ENCODE measurements around the gene LACTBL1. TPM values are rescaled to one million over a fixed set of nuclear protein-coding genes. Genes with fewer than 3 reads are reported as not detected.

Gene LACTBL1
- total and polyA plus RNA-seq, 2 of the 8 experiments (the other 6 are each of a cell fraction or from before 2014, with no cell fraction given), result not detected

DNA sequence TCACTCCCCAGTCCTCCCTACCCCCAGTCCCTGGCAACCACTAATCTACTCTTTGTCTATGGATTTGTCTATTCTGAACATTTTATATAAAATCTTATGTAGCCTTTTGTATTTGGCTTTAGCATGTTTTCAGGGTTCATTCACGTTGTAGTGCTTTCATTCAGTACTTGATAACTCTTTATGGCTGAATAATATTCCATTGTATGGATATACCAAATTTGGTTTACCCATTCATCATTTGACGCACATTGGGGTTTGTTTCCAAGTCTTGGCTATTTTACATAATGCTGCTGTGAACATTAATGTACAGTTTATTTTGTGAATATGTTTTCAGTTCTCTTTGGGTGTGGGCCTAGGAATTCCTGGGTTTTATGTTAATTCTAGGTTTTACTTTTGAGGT, 49.2 kb upstream of the LACTBL1 start:
- H3K79me1 ChIP-seq (ENCODE audit: low read depth, low read length), result no peaks in the 10 kb centered on the region

More for the DNA sequence above, 49.2 kb upstream of the LACTBL1 start:
- Histone ChIP-seq H3K23ac (ENCODE audit: insufficient read length) (no peak overlapping the region), H2BK20ac (ENCODE audit: low read length) (no peak overlapping the region), H2AK5ac (ENCODE audit: low read depth, low read length) (no peak overlapping the region), H3K9ac (replicated peaks in 1 of 4; ENCODE audit: extremely low read depth in 1 of 4, low read depth in 3 of 4, low read length in 3 of 4) (no peak overlapping the region), H2AFZ (ENCODE audit: low read length) (no peak overlapping the region), H3K18ac (ENCODE audit: extremely low read depth, low read length) (no peak overlapping the region), H2BK5ac (ENCODE audit: low read depth, low read length) (no peak overlapping the region), H4K91ac (replicated peaks; ENCODE audit: insufficient read length, low read length) (no peak overlapping the region), H3K4me1 (replicated peaks in 1 of 4; ENCODE audit: control insufficient read depth in 3 of 4, insufficient read depth in 4 of 4, low read length in 3 of 4) (no peaks in the 10 kb centered on the region; a peak in 1 of 7 replicates), H3K14ac (ENCODE audit: insufficient read length) (no peak overlapping the region), H3K9me3 (ENCODE audit: insufficient read depth in 2 of 2, low read depth in 1 of 2, low read length in 1 of 2) (peaks cover 0 to 14% of the 10 kb centered on the region in 2 experiments; a peak in 2 of 4 replicates), H2BK12ac (ENCODE audit: low read depth, low read length) (no peak overlapping the region), H3K36me3 (ENCODE audit: control insufficient read depth in 2 of 4, insufficient read depth in 4 of 4, low read length in 3 of 4) (peaks cover 0 to 3% (median 0%) of the 10 kb centered on the region in 4 experiments; a peak in 2 of 8 replicates), H4K20me1 (replicated peaks in 1 of 2; ENCODE audit: control insufficient read depth in 1 of 2, insufficient read depth in 2 of 2, low read length in 2 of 2) (peaks cover 11 to 13% of the 10 kb centered on the region in 2 experiments), H2BK120ac (replicated peaks; ENCODE audit: low read depth, low read length) (no peak overlapping the region), H3K4me3 (ENCODE audit: extremely low read depth in 1 of 4, insufficient read depth in 2 of 4, low read depth in 3 of 4, low read length in 4 of 4) (peak overlapping the region in 2 of 4 experiments; percentile 67 to 96; a peak in 3 of 8 replicates), H4K5ac (ENCODE audit: insufficient read length, low read depth, low read length) (no peak overlapping the region), H2BK15ac (ENCODE audit: low read length) (no peak overlapping the region), H3K4ac (replicated peaks; ENCODE audit: insufficient read length, low read depth, low read length) (no peak overlapping the region), H4K8ac (ENCODE audit: extremely low read depth, insufficient read depth, low read length) (no peak overlapping the region), H3K27me3 (replicated peaks in 1 of 4; ENCODE audit: control insufficient read depth in 3 of 4, extremely low read depth in 1 of 4, insufficient read depth in 3 of 4, low read length in 3 of 4) (no peaks in the 10 kb centered on the region), H3K56ac (replicated peaks; ENCODE audit: insufficient read length, low read depth, low read length) (no peak overlapping the region), H3K23me2 (ENCODE audit: low read depth, low read length) (peaks cover 5% of the 10 kb centered on the region; the same call in 1 of the 2 replicates), H3K4me2 (ENCODE audit: insufficient read depth in 1 of 2, low read depth in 2 of 2, low read length in 2 of 2) (peak overlapping the region in 1 of 2 experiments; percentile 89; a peak in 1 of 4 replicates), H3K79me2 (ENCODE audit: control insufficient read depth in 1 of 2, insufficient read depth in 2 of 2, low read length in 2 of 2) (peaks cover 60 to 79% of the 10 kb centered on the region in 2 experiments), H3K27ac (ENCODE audit: low read depth, low read length) (no peak overlapping the region)
- TF ChIP-seq GABPA (IDR thresholded peaks at IDR 0.05; ENCODE audit: borderline replicate concordance, insufficient read depth, low read length) (no peak), MAFK (IDR thresholded peaks at IDR 0.05; ENCODE audit: low read depth, low read length) (no peak), EZH2 (IDR thresholded peaks at IDR 0.05; ENCODE audit: low read depth, low read length, severe bottlenecking) (no peak), POLR2AphosphoS5 (IDR thresholded peaks at IDR 0.05; ENCODE audit: low read depth, low read length) (no peak), TAF7 (optimal IDR thresholded peaks at IDR 0.05; ENCODE audit: borderline replicate concordance, low read depth, low read length) (no peak), NANOG (IDR thresholded peaks at IDR 0.05; ENCODE audit: insufficient read depth, low read depth, low read length, poor library complexity, severe bottlenecking) (no peak), SUZ12 (IDR thresholded peaks at IDR 0.05; ENCODE audit: low read length) (no peak), TCF12 (IDR thresholded peaks at IDR 0.05; ENCODE audit: low read depth, low read length) (no peak), MAX (IDR thresholded peaks at IDR 0.05) (no peak), SP1 (IDR thresholded peaks at IDR 0.05; ENCODE audit: low read depth, low read length) (no peak), KDM4A (IDR thresholded peaks at IDR 0.05; ENCODE audit: low read depth, low read length, severe bottlenecking) (no peak), TBP (IDR thresholded peaks at IDR 0.05; ENCODE audit: low read depth, low read length) (no peak), HDAC2 (IDR thresholded peaks at IDR 0.05; ENCODE audit: borderline replicate concordance in 1 of 2, low read depth in 2 of 2, low read length in 2 of 2) (no peak)
- POLR2A ChIA-PET (ENCODE audit: partially characterized antibody), result interaction anchor here (1.2 to 1.3 kb wide), 2 partner anchors 20 to 38 kb away, joined by 3 to 4 read pairs; no protein-coding TSS in a partner anchor
- CTCF ChIA-PET (ENCODE audit: partially characterized antibody), result interaction anchor here (1.6 kb wide), 1 partner anchor 162 kb away, joined by 3 read pairs; no protein-coding TSS in a partner anchor
- WGBS, 2 experiments (ENCODE audit: extremely low coverage in 1 of 2, insufficient coverage in 1 of 2, insufficient read length in 1 of 2, insufficient replicate concordance in 2 of 2, low coverage in 1 of 2, low lambda C conversion rate in 2 of 2, missing lambda C conversion rate in 1 of 2), result 90% methylated on average over 2 of the region's 2 CpGs; no CpG with 5 or more reads in 1 of the 2 experiments
- FAIRE-seq (no peak), DNase-seq (ENCODE audit: low read depth in 1 of 2, low spot score in 2 of 2) (no peak)

Data from H1 (cell line).